HG02678 (cell line): ENCODE data around the gene C4orf54.

Source experiments
- ATAC-seq: cut with Tn5 transposase; IDR thresholded peaks from one replicate; pipeline ENCODE4 v1.9.1; 2021; ENCODE audit warnings: mild to moderate bottlenecking, moderate library complexity; ENCODE audit not compliant: unreplicated experiment

The C4orf54 gene

DNA sequence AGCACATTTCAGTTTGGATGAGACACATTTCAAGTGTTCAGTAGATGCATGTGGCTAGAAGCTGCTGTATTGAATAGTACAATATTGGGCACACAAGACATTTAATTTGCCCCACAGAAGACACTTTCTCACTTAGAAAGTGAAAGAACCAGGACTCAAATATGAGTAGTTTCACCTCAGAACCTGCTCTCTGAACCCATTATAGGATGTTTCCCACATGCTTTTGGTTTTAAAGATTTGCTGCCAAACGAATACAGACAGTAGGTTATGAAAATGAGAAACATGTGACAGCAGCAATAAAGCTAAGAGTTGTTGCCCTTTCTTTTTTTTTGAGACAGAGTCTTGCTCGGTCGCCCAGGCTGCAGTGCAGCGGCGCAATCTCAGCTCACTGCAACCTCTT is 32.3 kb downstream of the C4orf54 start:
- ATAC-seq, result no peak

GRCh38 chr4:99624141-99624719 is 33.4 kb downstream of the C4orf54 start:
- no peak for ATAC-seq

DNA sequence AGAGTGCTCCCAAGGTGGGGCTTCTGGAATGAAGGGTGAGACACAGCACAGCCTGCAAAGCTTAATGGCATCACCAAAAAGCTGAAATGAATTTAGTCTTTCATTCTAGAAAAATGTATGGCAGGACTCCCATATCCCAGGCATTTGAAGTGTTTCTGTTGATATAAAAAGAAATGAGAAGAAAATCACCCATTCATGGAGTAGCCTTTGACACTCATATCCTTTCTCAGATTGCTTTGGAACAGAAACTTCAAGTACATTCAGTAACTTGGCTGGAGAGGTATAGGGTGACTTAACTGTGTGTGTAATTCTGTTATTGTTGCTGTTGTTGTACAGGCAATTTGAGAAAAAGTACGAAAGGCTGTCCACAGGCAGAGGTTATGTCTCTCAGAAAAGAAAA is 35.3 kb downstream of the C4orf54 start:
- ATAC-seq, result no peak

- no peak for ATAC-seq
Measured at GRCh38 chr4:99617374-99617773, 40.3 kb downstream of the C4orf54 start.

DNA sequence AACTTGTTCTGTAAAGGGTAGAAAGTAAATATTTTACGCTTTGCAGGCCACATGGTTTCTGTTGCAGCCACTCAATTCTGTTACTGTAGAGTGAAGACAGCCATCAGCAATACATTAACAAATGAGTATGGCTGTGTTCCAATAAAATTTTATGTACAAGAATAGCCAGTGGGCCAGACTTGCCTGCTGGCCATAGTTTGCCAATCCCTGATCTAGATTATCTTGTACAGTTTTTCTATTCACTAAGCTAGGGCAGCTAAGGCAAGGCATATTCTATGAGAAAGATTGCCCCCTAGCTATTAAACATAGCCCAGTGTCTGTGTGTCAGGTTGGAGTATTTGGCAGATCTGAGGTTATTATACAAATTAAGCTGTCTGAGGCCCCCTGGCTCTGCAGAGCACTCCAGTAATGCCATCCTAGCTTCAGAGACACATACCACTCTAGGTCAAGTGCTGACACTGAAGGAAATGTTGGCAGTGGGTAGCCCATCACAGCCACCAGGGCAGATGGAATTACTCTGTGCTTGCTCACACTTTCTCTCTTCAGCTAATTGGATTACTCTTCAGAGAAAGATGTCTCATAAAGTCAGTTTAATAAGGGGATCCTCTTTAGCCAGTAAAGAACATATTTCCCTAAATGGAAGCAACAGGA is 42.3 kb downstream of the C4orf54 start:
- ATAC-seq, result no peak

DNA sequence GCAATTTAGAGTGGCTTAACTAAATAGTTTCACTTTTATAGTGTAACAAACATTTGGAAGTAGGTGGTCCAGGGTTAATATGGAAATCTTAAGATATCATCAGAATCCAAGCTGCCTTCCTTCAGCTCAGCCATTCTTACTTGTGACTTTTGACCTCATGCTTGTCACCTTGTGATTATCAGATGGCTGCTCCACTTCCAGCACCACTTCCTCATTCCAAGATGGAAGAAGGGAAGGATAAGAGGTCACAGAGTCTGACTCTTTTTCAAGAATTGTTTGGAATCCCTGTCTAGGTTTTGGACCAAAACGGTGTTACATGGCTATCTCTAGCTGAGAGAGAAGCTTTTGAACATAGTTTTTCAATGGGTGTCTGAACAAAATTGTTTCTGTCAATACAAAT is 43.1 kb downstream of the C4orf54 start:
- no peak for ATAC-seq

DNA sequence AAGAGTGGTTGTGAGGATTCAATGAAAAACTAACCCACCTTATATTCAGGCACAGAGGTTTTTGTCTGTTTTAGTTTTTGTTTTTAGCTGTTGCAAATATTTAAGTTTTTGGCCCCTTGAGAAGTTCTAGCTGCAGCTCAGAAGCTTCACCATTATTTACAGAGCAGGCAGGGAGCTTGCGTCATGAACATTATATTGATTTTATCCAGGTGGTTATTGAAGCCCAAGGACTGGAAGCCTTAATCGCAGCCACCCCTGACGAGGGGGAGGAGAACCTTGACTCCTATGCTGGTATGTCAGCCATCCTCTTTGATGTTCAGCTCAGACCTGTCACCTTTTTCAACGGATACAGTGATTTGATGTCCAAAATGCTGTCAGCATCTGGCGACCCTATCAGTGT is 44.9 kb downstream of the C4orf54 start:
- ATAC-seq, result no peak

GRCh38 chr4:99612281-99612680 is 45.3 kb downstream of the C4orf54 start:
- no peak for ATAC-seq

- no peak for ATAC-seq
Measured at GRCh38 chr4:99610605-99611175, 46.9 kb downstream of the C4orf54 start.

- ATAC-seq, result no peak
Measured at GRCh38 chr4:99608417-99608816, 49.2 kb downstream of the C4orf54 start.
